ENCODE measurements around the gene GABPB1. TPM values are rescaled to one million over a fixed set of nuclear protein-coding genes. Genes with fewer than 3 reads are reported as not detected.
"Not testable (repeated sequence)": the region's sequence is repeated elsewhere in the genome, so short reads cannot be mapped to it uniquely, and the experiment has no call there.

GABPB1 gene
- total RNA-seq: 10.8 TPM
- long read RNA-seq, full-length matches to known transcripts: 20 of 24 reads
- long read RNA-seq, partial matches to known transcripts: 0 of 24 reads
- long read RNA-seq, other reads (novel, unspliced or antisense): 4 of 24 reads

- DNase-seq (peak; percentile 91), ATAC-seq (peak; percentile 91)
- intact Hi-C loops (cut with micrococcal nuclease): no loop called here
Measured at GRCh38 chr15:50354838-50355618, at the start of gene GABPB1. Gene GABPB1 (minus strand): TSS chr15:50355198. CDS start chr15:50309798, 45,400 bp downstream.

- ATAC-seq; intact Hi-C loops (cut with micrococcal nuclease); DNase-seq: not testable (repeated sequence)
Measured at GRCh38 chr15:50391561-50391960, 36.6 kb upstream of the GABPB1 start.

- intact Hi-C loops (cut with micrococcal nuclease): no loop called here
- ATAC-seq (no peak), DNase-seq (no peak)
Measured at GRCh38 chr15:50390554-50391264, 35.7 kb upstream of the GABPB1 start.

GRCh38 chr15:50382408-50382807 lies 27.4 kb upstream of the GABPB1 start:
- ATAC-seq; DNase-seq; intact Hi-C loops (cut with micrococcal nuclease): not testable (repeated sequence)

- intact Hi-C loops (cut with micrococcal nuclease): no loop called here
- ATAC-seq (no peak), DNase-seq (no peak)
Measured at GRCh38 chr15:50381438-50381837, 26.4 kb upstream of the GABPB1 start.

- ATAC-seq (no peak), DNase-seq (no peak)
- intact Hi-C loops (cut with micrococcal nuclease): no loop called here
Measured at GRCh38 chr15:50380089-50380488, 25.1 kb upstream of the GABPB1 start.

GRCh38 chr15:50379413-50379812 lies 24.4 kb upstream of the GABPB1 start:
- DNase-seq; intact Hi-C loops (cut with micrococcal nuclease); ATAC-seq: not testable (repeated sequence)

GRCh38 chr15:50378776-50379175 lies 23.8 kb upstream of the GABPB1 start:
- intact Hi-C loops (cut with micrococcal nuclease): no loop called here
- ATAC-seq: no peak
- no peak for DNase-seq

- intact Hi-C loops (cut with micrococcal nuclease): no loop called here
- DNase-seq (no peak), ATAC-seq (no peak)
Measured at GRCh38 chr15:50377867-50378751, 23.1 kb upstream of the GABPB1 start.

GRCh38 chr15:50369564-50369963 lies 14.6 kb upstream of the GABPB1 start:
- DNase-seq; intact Hi-C loops (cut with micrococcal nuclease); ATAC-seq: not testable (repeated sequence)

GRCh38 chr15:50365971-50366370 lies 11.0 kb upstream of the GABPB1 start:
- ATAC-seq (no peak), DNase-seq (no peak)
- intact Hi-C loops (cut with micrococcal nuclease): no loop called here

- intact Hi-C loops (cut with micrococcal nuclease): no loop called here
- no peak for ATAC-seq
- no peak for DNase-seq
Measured at GRCh38 chr15:50365570-50365969, 10.6 kb upstream of the GABPB1 start.

GRCh38 chr15:50363612-50364011 lies 8.6 kb upstream of the GABPB1 start:
- ATAC-seq (no peak), DNase-seq (no peak)
- intact Hi-C loops (cut with micrococcal nuclease): no loop called here

GRCh38 chr15:50361756-50362155 lies 6.8 kb upstream of the GABPB1 start:
- no peak for ATAC-seq
- intact Hi-C loops (cut with micrococcal nuclease): no loop called here
- DNase-seq: no peak

GRCh38 chr15:50358845-50359244 lies 3.8 kb upstream of the GABPB1 start:
- DNase-seq (no peak), ATAC-seq (no peak)
- intact Hi-C loops (cut with micrococcal nuclease): no loop called here

- intact Hi-C loops (cut with micrococcal nuclease): no loop called here
- no peak for ATAC-seq
- DNase-seq: no peak
Measured at GRCh38 chr15:50355980-50356379, 982 bp upstream of the GABPB1 start.

- intact Hi-C loops (cut with micrococcal nuclease): no loop called here
- peak; percentile 23 for ATAC-seq
- DNase-seq: no peak
Measured at GRCh38 chr15:50355619-50355905, 564 bp upstream of the GABPB1 start.

- intact Hi-C loops (cut with micrococcal nuclease): no loop called here
- DNase-seq: peak; percentile 60
- ATAC-seq: peak; percentile 57
Measured at GRCh38 chr15:50353975-50354837, 792 bp downstream of the GABPB1 start.
